Breast epithelium (tissue), 4 donors: ENCODE data around the gene RHBG. TPM values are rescaled to one million over a fixed set of nuclear protein-coding genes. Genes with fewer than 3 reads are reported as not detected.

Source experiments
- DNase-seq, 2 donors: peaks; one replicate each; pipeline ENCODE4 v3.0.0-alpha.2; 2019; ENCODE audit warnings: low spot score in 2 of 2
- H3K27ac ChIP-seq, 2 donors: fragments of 200-600 bp; sonication (generic) in 1 of 2; one replicate each; pipeline ENCODE4 v1.5.1; 2016 to 2019; ENCODE audit warnings: mild to moderate bottlenecking in 1 of 2
- H3K27me3 ChIP-seq, 2 donors: fragments of 200-600 bp; sonication (generic) in 1 of 2; one replicate each; pipeline versions ENCODE4 v1.5.1 to v1.6.0; 2017 to 2019; ENCODE audit warnings: control low read depth in 1 of 2, mild to moderate bottlenecking in 1 of 2
- H3K36me3 ChIP-seq: fragments of 200-600 bp; one replicate; pipeline ENCODE4 v1.5.1; 2019
- H3K4me1 ChIP-seq, 2 donors: fragments of 200-600 bp; sonication (generic); one replicate each; pipeline ENCODE4 v1.5.1; 2016 to 2019; ENCODE audit warnings: control low read depth in 1 of 2
- H3K4me3 ChIP-seq, 3 donors: fragments of 200-600 bp; sonication (generic); 1 replicate in 2 of 3; 2 replicates in 1 of 3; pipeline ENCODE4 v1.5.1; 2016 to 2019; ENCODE audit warnings: mild to moderate bottlenecking in 3 of 3, moderate library complexity in 2 of 3
- H3K9me3 ChIP-seq, 2 donors: fragments of 200-600 bp; sonication (generic) in 1 of 2; one replicate each; pipeline ENCODE4 v1.5.1; 2016 to 2019; ENCODE audit warnings: control low read depth in 1 of 2
- CTCF ChIP-seq, 3 donors: fragments of 450-650 bp; IDR thresholded peaks; one replicate each; pipeline ENCODE4 v1.5.1; 2016 to 2017; ENCODE audit warnings: antibody characterized with exemption in 3 of 3, mild to moderate bottlenecking in 3 of 3, moderate library complexity in 3 of 3
- POLR2A ChIP-seq: fragments of 450-650 bp; IDR thresholded peaks from one replicate; pipeline ENCODE4 v1.6.1; 2016; ENCODE audit warnings: antibody characterized with exemption, mild to moderate bottlenecking, moderate library complexity
- POLR2AphosphoS5 ChIP-seq, 3 donors: sonication (generic); formaldehyde crosslinking; IDR thresholded peaks; one replicate each; pipeline ENCODE4 v1.6.1; 2017; ENCODE audit warnings: antibody characterized with exemption in 3 of 3
- intact Hi-C: fragments of 100-400 bp; cut with DNase I; formaldehyde crosslinking; loops from one replicate; pipeline ENCODE4 v1.15.1; 2023; ENCODE audit warnings: low total_unique reads
- total RNA-seq, 3 donors: library from RNA; depleted of rRNA; stranded (reverse); fragments of >200 nt; gene quantifications; one replicate each; pipeline ENCODE4 v1.1.0, GENCODE V29; 2016

RHBG gene
- total RNA-seq, 3 donors from 2014 or later, result not detected

GRCh38 chr1:156376958-156377919, 8.2 kb downstream of the RHBG start:
- Histone ChIP-seq H3K9me3 (no peaks in the 10 kb centered on the region), H3K4me1 (no peaks in the 10 kb centered on the region), H3K27me3 (no peaks in the 10 kb centered on the region), H3K4me3 (no peak overlapping the region), H3K36me3 (no peaks in the 10 kb centered on the region), H3K27ac (no peak overlapping the region)
- TF ChIP-seq CTCF (IDR thresholded peaks at IDR 0.05) (no peak), POLR2A (no peak), POLR2AphosphoS5 (IDR thresholded peaks at IDR 0.05) (no peak)
- intact Hi-C loops, result no loop called here
- DNase-seq, result no peak

- H3K36me3 ChIP-seq, result no peaks in the 10 kb centered on the region
- H3K4me1 ChIP-seq, result no peaks in the 10 kb centered on the region
- H3K27me3 ChIP-seq, result no peaks in the 10 kb centered on the region
- H3K27ac ChIP-seq, result no peak overlapping the region
- DNase-seq, result no peak
- H3K9me3 ChIP-seq, result no peaks in the 10 kb centered on the region
- TF ChIP-seq POLR2AphosphoS5 (IDR thresholded peaks at IDR 0.05), result no peak
- TF ChIP-seq POLR2A, result no peak
- TF ChIP-seq CTCF (IDR thresholded peaks at IDR 0.05), result no peak
- H3K4me3 ChIP-seq, result no peak overlapping the region
- intact Hi-C loops, result no loop called here
Observed at GRCh38 chr1:156378557-156378956, 9.5 kb downstream of the RHBG start.

- Histone ChIP-seq H3K27me3 (no peaks in the 10 kb centered on the region), H3K4me3 (no peak overlapping the region), H3K27ac (no peak overlapping the region), H3K36me3 (no peaks in the 10 kb centered on the region), H3K4me1 (no peaks in the 10 kb centered on the region), H3K9me3 (no peaks in the 10 kb centered on the region)
- TF ChIP-seq CTCF (IDR thresholded peaks at IDR 0.05) (no peak), POLR2A (no peak), POLR2AphosphoS5 (IDR thresholded peaks at IDR 0.05) (no peak)
- intact Hi-C loops, result loop anchor here (10.0 kb wide), 1 partner anchor 65 kb away; no protein-coding TSS in a partner anchor
- no peak for DNase-seq
Observed at GRCh38 chr1:156379420-156380165, 10.6 kb downstream of the RHBG start.

DNA sequence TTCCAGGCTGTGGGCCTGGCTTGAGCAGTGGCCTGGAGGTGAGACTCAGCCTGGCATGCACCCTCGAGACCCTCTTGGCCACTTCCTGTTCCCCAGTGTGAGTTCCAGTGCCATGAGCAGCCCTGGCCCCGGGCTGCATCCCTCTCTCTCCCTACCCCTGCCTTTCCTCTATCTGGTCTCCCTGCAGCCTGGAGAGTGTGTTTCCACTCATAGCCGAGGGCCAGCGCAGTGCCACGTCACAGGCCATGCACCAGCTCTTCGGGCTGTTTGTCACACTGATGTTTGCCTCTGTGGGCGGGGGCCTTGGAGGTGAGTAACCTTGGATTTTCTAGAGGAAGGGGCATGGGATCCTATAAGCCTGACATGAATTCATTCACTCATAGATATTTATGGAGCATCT, 13.6 kb downstream of the RHBG start:
- intact Hi-C loops, result loop anchor here (10.0 kb wide), 1 partner anchor 62 kb away; no protein-coding TSS in a partner anchor
- Histone ChIP-seq H3K36me3 (no peaks in the 10 kb centered on the region), H3K27me3 (peaks cover 0 to 7% of the 10 kb centered on the region in 2 donors), H3K4me1 (no peaks in the 10 kb centered on the region), H3K27ac (no peak overlapping the region), H3K4me3 (no peak overlapping the region), H3K9me3 (no peaks in the 10 kb centered on the region)
- TF ChIP-seq POLR2AphosphoS5 (IDR thresholded peaks at IDR 0.05), result no peak
- TF ChIP-seq CTCF (IDR thresholded peaks at IDR 0.05), result no peak
- TF ChIP-seq POLR2A, result no peak
- no peak for DNase-seq
